Upper lobe of right lung (tissue), 1 donor: ENCODE data around the gene TBC1D1. TPM values are rescaled to one million over a fixed set of nuclear protein-coding genes. Genes with fewer than 3 reads are reported as not detected.

Source experiments
- ATAC-seq: fragments of 200-7000 bp; cut with Tn5 transposase; one replicate; pipeline ENCODE4 v1.9.1; 2020; ENCODE audit warnings: mild to moderate bottlenecking, moderate library complexity
- DNase-seq: peaks from one replicate; pipeline ENCODE4 v3.0.0-alpha.2; 2020
- H3K27ac ChIP-seq: fragments of 200-600 bp; one replicate; pipeline ENCODE4 v1.8.0; 2022
- H3K27me3 ChIP-seq: fragments of 200-600 bp; one replicate; pipeline ENCODE4 v1.8.0; 2022; ENCODE audit warnings: mild to moderate bottlenecking
- H3K36me3 ChIP-seq: fragments of 200-600 bp; one replicate; pipeline ENCODE4 v1.8.0; 2022
- H3K4me1 ChIP-seq: fragments of 200-600 bp; one replicate; pipeline ENCODE4 v1.8.0; 2022
- H3K4me3 ChIP-seq: fragments of 200-600 bp; one replicate; pipeline ENCODE4 v1.8.0; 2022; ENCODE audit warnings: mild to moderate bottlenecking
- H3K9me3 ChIP-seq: fragments of 200-600 bp; one replicate; pipeline ENCODE4 v1.8.0; 2022
- intact Hi-C: fragments of 100-400 bp; cut with DNase I; formaldehyde crosslinking; loops from one replicate; pipeline ENCODE4 v1.11.0; 2022
- total RNA-seq: library from RNA; stranded (reverse); fragmentation: NEBNext Ultra II Directional; extraction: Animal tissue kit (Norgen Biotek cat#: 25700); gene quantifications from one replicate; pipeline ENCODE4 v1.2.1, GENCODE V29; 2021
- TF ChIP-seq, protein P1 (sequence below): fragments of 200-600 bp; IDR thresholded peaks from one replicate; pipeline ENCODE4 v1.8.0; 2022; ENCODE audit warnings: antibody characterized with exemption
- donor health status: DM: no; HTN: yes; CAD: no; lungs with severe emphysema.

Gene TBC1D1
- total RNA-seq, 1 donor from 2014 or later: 61.9 TPM

DNA sequence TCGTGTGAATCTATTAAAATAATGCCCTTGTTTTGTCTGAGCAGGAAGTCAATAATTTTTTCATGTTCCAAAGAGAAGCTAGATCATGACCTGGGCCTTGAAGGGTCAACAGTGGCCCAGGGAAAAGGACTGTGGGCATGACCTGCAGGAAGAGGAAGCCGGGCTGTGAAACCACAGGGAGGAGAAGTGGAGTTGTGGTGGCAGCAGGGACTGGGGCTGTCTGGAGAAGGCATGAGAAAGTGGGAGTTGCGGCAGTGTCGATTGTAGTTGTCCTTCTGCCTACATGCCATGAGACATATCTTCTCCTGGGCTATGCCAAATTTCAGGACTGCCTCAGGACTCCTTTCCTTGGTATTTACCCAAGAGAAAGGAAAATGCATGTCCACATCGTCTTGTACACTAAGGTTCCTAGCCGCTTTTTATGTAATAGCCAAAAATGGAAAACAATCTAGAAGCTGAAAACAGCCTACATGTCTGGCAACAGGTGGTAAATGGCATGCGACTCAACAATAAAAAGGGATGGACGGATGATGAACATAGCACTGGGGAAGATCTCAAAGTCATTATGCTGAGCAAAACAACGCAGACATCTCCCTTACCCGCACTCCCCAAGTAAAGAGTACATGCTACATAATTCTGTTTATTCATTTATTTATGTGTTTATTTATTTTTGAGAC lies 55.8 kb downstream of the TBC1D1 start:
- Histone ChIP-seq H3K27ac (no peak overlapping the region), H3K4me3 (no peak overlapping the region), H3K4me1 (no peaks in the 10 kb centered on the region), H3K36me3 (no peaks in the 10 kb centered on the region), H3K27me3 (no peaks in the 10 kb centered on the region), H3K9me3 (no peaks in the 10 kb centered on the region)
- intact Hi-C loops: no loop called here
- DNase-seq (peak; percentile 70), ATAC-seq (peak; percentile 98)
- TF ChIP-seq, protein P1, sequence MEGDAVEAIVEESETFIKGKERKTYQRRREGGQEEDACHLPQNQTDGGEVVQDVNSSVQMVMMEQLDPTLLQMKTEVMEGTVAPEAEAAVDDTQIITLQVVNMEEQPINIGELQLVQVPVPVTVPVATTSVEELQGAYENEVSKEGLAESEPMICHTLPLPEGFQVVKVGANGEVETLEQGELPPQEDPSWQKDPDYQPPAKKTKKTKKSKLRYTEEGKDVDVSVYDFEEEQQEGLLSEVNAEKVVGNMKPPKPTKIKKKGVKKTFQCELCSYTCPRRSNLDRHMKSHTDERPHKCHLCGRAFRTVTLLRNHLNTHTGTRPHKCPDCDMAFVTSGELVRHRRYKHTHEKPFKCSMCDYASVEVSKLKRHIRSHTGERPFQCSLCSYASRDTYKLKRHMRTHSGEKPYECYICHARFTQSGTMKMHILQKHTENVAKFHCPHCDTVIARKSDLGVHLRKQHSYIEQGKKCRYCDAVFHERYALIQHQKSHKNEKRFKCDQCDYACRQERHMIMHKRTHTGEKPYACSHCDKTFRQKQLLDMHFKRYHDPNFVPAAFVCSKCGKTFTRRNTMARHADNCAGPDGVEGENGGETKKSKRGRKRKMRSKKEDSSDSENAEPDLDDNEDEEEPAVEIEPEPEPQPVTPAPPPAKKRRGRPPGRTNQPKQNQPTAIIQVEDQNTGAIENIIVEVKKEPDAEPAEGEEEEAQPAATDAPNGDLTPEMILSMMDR: no peak

DNA sequence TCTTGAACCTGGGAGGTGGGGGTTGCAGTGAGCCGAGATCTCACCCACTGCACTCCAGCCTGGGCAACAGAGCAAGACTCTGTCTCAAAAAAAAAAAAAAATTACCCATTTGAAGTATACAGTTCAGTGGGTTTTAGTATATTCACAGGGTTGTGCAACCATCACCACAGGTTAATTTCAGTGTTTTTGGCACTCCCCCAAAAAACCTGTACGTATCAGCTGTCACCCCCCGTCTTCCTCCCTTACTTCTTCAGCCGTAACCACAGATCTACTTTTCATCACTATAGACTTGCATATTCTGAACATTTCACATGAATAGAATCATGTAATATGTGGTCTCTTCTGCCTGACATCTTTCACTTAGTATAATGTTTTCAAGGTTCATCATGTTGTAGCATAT lies 57.7 kb downstream of the TBC1D1 start:
- Histone ChIP-seq H3K27me3 (no peaks in the 10 kb centered on the region), H3K36me3 (no peaks in the 10 kb centered on the region), H3K9me3 (no peaks in the 10 kb centered on the region), H3K4me3 (no peak overlapping the region), H3K4me1 (no peaks in the 10 kb centered on the region), H3K27ac (no peak overlapping the region)
- TF ChIP-seq, protein P1: no peak
- intact Hi-C loops: no loop called here
- DNase-seq (no peak), ATAC-seq (no peak)

DNA sequence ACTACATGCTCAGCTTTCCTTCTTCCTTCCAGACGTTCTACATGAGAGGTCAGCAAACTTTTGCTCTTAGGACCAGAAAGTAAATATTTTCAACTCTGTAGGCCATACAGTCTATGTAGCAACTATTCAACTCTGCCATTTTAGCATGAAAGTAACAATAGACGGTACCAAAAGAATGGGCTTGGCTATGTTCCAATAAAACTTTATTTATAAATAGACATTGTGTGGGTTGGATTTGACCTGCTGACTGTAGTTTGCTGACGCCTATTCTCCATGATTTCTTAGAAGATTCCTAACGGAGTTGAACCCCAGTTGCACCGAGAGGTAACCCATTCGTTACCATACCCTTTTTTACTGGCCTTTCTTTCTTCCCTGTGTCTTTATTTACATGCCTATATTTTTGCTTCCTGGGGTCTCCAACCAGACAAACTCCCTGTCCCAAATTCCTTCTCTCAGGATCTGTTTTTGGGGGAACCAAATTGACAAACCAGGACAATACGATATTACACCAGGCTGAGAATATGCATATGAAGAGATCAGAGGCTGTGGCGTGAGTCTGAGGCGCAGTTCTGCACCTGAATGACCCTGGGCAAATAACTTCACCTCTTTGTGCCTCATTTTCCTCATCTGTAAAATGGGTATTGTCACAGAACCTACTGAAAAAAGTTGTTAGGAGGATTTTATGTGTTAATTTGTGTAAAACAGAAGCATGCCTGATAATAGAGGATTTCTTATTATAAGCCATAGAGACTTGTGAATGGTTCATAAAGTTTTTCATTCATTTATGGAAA lies 58.9 kb downstream of the TBC1D1 start:
- TF ChIP-seq, protein P1: no peak
- H3K4me1 ChIP-seq: no peaks in the 10 kb centered on the region
- DNase-seq (no peak), ATAC-seq (no peak)
- H3K27ac ChIP-seq: no peak overlapping the region
- intact Hi-C loops: no loop called here
- no peak overlapping the region for H3K4me3 ChIP-seq
- no peaks in the 10 kb centered on the region for H3K27me3 ChIP-seq
- no peaks in the 10 kb centered on the region for H3K36me3 ChIP-seq
- no peaks in the 10 kb centered on the region for H3K9me3 ChIP-seq

DNA sequence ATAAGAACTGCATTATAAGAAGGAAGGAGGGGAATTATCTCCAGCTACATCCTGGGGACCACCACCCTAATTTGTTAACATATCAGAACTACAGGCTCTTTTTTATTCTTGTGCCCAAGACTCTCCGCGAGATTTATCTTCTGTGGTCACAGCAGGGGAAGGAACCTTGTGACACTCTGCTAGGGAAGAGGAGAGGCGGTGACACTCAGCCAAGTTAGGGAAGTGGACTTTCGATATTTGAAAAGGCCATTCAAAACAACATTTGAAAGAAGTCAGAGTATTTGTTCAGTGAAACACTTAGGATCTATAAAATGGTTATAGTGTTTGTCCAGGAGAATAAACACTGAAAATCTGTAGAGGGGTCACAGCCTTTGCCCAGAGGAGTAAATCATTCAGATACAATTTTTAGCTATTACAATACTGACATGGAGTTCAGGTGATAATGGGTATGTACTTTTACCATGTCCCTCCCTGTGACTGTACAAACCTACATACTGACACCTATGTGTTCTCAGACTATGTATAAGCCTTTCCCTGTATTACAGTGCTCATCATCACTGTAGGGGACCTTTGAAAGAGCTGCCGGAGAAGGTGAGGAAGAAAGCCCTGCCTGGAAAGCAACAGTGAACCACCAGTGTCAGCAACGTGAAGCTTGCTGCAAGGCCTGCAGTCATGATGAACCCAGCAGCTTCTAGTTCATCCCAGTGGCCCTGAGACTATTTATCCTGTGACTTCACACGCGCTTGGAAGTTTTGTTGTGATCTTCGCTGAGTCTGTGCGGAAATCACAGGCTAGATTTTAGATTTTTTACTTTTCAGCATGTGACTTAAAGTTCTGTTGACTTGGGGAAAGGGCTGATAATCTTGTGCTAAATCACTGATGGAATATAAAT lies 60.8 kb downstream of the TBC1D1 start:
- H3K27me3 ChIP-seq: no peaks in the 10 kb centered on the region
- no peaks in the 10 kb centered on the region for H3K4me1 ChIP-seq
- intact Hi-C loops: no loop called here
- TF ChIP-seq, protein P1: no peak
- H3K9me3 ChIP-seq: no peaks in the 10 kb centered on the region
- DNase-seq (no peak), ATAC-seq (peak; percentile 75)
- H3K27ac ChIP-seq: no peak overlapping the region
- no peak overlapping the region for H3K4me3 ChIP-seq
- H3K36me3 ChIP-seq: no peaks in the 10 kb centered on the region

DNA sequence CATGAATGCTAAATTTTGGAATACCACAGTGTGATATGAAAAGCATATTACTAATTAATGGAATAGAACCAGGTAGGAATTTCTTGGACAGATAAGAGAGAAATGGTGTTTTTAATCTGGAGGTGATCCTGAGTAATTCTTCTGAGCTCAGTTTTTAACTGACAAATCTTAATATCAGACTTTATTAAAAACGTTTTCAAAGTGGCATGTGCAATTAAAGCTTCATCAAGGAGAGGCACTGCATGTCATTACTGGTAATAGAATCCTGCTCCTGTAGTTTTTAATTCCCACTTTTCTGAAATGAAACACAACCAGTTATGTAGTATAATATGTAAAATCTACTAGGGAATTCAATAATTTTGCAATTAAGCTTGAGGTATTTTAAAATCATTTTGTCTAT lies 62.3 kb downstream of the TBC1D1 start:
- intact Hi-C loops: no loop called here
- H3K27me3 ChIP-seq: no peaks in the 10 kb centered on the region
- no peaks in the 10 kb centered on the region for H3K36me3 ChIP-seq
- no peak for DNase-seq
- no peak overlapping the region for H3K4me3 ChIP-seq
- TF ChIP-seq, protein P1: no peak
- no peaks in the 10 kb centered on the region for H3K4me1 ChIP-seq
- no peak overlapping the region for H3K27ac ChIP-seq
- no peaks in the 10 kb centered on the region for H3K9me3 ChIP-seq
- ATAC-seq: no peak
